Fibroblast of gingiva (primary cell): ENCODE measurements around the gene INSYN1.

Source experiments
- DNase-seq: peaks from one replicate; pipeline ENCODE4 v3.0.0-alpha.2; 2011; ENCODE audit warnings: low read depth

Gene INSYN1

GRCh38 chr15:73773428-73773827, 20.3 kb upstream of the INSYN1 start:
- no peak for DNase-seq

- DNase-seq: no peak
Observed at GRCh38 chr15:73771385-73772045, 18.4 kb upstream of the INSYN1 start.

GRCh38 chr15:73770050-73770449, 16.9 kb upstream of the INSYN1 start:
- no peak for DNase-seq

- DNase-seq: no peak
Observed at GRCh38 chr15:73767806-73768501, 14.8 kb upstream of the INSYN1 start.

- no peak for DNase-seq
Observed at GRCh38 chr15:73766598-73766997, 13.4 kb upstream of the INSYN1 start.

- DNase-seq: no peak
Observed at GRCh38 chr15:73765778-73766177, 12.6 kb upstream of the INSYN1 start.

GRCh38 chr15:73763931-73764330, 10.8 kb upstream of the INSYN1 start:
- DNase-seq: no peak

GRCh38 chr15:73760330-73761329, 7.5 kb upstream of the INSYN1 start:
- DNase-seq: no peak

GRCh38 chr15:73758461-73758860, 5.3 kb upstream of the INSYN1 start:
- DNase-seq: no peak

- DNase-seq: no peak
Observed at GRCh38 chr15:73757571-73757970, 4.4 kb upstream of the INSYN1 start.

- DNase-seq: no peak
Observed at GRCh38 chr15:73756947-73757513, 3.9 kb upstream of the INSYN1 start.

- no peak for DNase-seq
Observed at GRCh38 chr15:73756390-73756789, 3.2 kb upstream of the INSYN1 start.

- no peak for DNase-seq
Observed at GRCh38 chr15:73755946-73756345, 2.8 kb upstream of the INSYN1 start.

- DNase-seq: no peak
Observed at GRCh38 chr15:73755481-73755880, 2.3 kb upstream of the INSYN1 start.

GRCh38 chr15:73754461-73754860, 1.3 kb upstream of the INSYN1 start:
- no peak for DNase-seq

- no peak for DNase-seq
Observed at GRCh38 chr15:73752806-73753193, 351 bp downstream of the INSYN1 start.

GRCh38 chr15:73751899-73752805, 999 bp downstream of the INSYN1 start:
- no peak for DNase-seq

GRCh38 chr15:73751511-73751898, 1.6 kb downstream of the INSYN1 start:
- no peak for DNase-seq

GRCh38 chr15:73750951-73751350, 2.2 kb downstream of the INSYN1 start:
- no peak for DNase-seq

- no peak for DNase-seq
Observed at GRCh38 chr15:73750438-73750837, 2.7 kb downstream of the INSYN1 start.

- no peak for DNase-seq
Observed at GRCh38 chr15:73749971-73750370, 3.2 kb downstream of the INSYN1 start.
